BJ (cell line): Measurements from ENCODE around the gene XXYLT1. TPM values are rescaled to one million over a fixed set of nuclear protein-coding genes. Genes with fewer than 3 reads are reported as not detected.

Source experiments
- CTCF ChIA-PET: fragments of 350-600 bp; formaldehyde crosslinking; extraction: SDS; loops from one replicate; lab custom pipeline; 2021; ENCODE audit warnings: antibody characterized with exemption, inconsistent platforms; lab: Yijun Ruan, JAX
- POLR2A ChIA-PET: fragments of 300-600 bp; sonication (Branson Sonifier 250); formaldehyde crosslinking; extraction: SDS; loops from one replicate; lab custom pipeline; 2021; ENCODE audit warnings: antibody characterized with exemption; lab: Charles Lee
- DNase-seq: peaks from one replicate; pipeline ENCODE4 v3.0.0-alpha.2; 2011; ENCODE audit warnings: low read depth
- H3K27me3 ChIP-seq: 2 replicates; pipeline ENCODE4 v1.6.0; 2011; ENCODE audit warnings: low read length; ENCODE audit not compliant: control insufficient read depth, insufficient read depth
- H3K36me3 ChIP-seq: 2 replicates; pipeline ENCODE4 v1.5.1; 2011; ENCODE audit warnings: low read length; ENCODE audit not compliant: control insufficient read depth, insufficient read depth
- H3K4me3 ChIP-seq: 2 replicates; pipeline ENCODE4 v1.5.1; 2011; ENCODE audit warnings: low read depth, mild to moderate bottlenecking, control low read depth, low read length
- CTCF ChIP-seq: IDR thresholded peaks from 2 replicates; pipeline ENCODE4 v1.5.1; 2011; ENCODE audit warnings: low read depth, mild to moderate bottlenecking, control low read depth, inconsistent platforms, low read length, moderate library complexity; ENCODE audit not compliant: insufficient read depth
- polyA plus RNA-seq: library from polyadenylated mRNA; depleted of rRNA; stranded (reverse); fragments of >200 nt; gene quantifications from 2 replicates; pipeline ENCODE4 v1.2.3, GENCODE V29; 2011

XXYLT1 gene
- polyA plus RNA-seq, 1 experiment, result 33.5 TPM

GRCh38 chr3:195155570-195156241 lies 115.3 kb downstream of the XXYLT1 start:
- H3K36me3 ChIP-seq, result no peaks in the 10 kb centered on the region
- no peaks in the 10 kb centered on the region for H3K27me3 ChIP-seq
- ChIA-PET POLR2A (interaction anchor here (1.0 kb wide), 1 partner anchor 54 kb away, joined by 7 read pairs; no protein-coding TSS in a partner anchor), CTCF (interaction anchor here (0.5 to 1.3 kb wide), 4 partner anchors 13 to 55 kb away, joined by 3 to 4 read pairs (median 3); no protein-coding TSS in a partner anchor)
- TF ChIP-seq CTCF, result no peak
- no peak overlapping the region for H3K4me3 ChIP-seq
- DNase-seq, result no peak

GRCh38 chr3:195154793-195155535 lies 116.0 kb downstream of the XXYLT1 start:
- no peak for TF ChIP-seq CTCF
- Histone ChIP-seq H3K4me3 (no peak overlapping the region), H3K36me3 (no peaks in the 10 kb centered on the region), H3K27me3 (no peaks in the 10 kb centered on the region)
- peak; percentile 86 for DNase-seq
- CTCF ChIA-PET, result interaction anchor here (0.8 to 1.3 kb wide), 5 partner anchors 14 to 117 kb away, joined by 3 to 4 read pairs (median 3); partner anchors contain the start of gene XXYLT1
- POLR2A ChIA-PET, result interaction anchor here (0.5 to 1.0 kb wide), 2 partner anchors 55 to 470 kb away, joined by 3 to 7 read pairs; no protein-coding TSS in a partner anchor

GRCh38 chr3:195154111-195154791 lies 116.7 kb downstream of the XXYLT1 start:
- Histone ChIP-seq H3K4me3 (no peak overlapping the region), H3K36me3 (no peaks in the 10 kb centered on the region), H3K27me3 (no peaks in the 10 kb centered on the region)
- CTCF ChIA-PET, result interaction anchor here (0.8 to 1.3 kb wide), 5 partner anchors 32 to 117 kb away, joined by 3 to 4 read pairs (median 3); partner anchors contain the start of gene XXYLT1
- peak; percentile 80 for DNase-seq
- POLR2A ChIA-PET, result interaction anchor here (0.5 kb wide), 1 partner anchor 469 kb away, joined by 3 read pairs; no protein-coding TSS in a partner anchor
- no peak for TF ChIP-seq CTCF

- POLR2A ChIA-PET, result no interaction called here
Measured at GRCh38 chr3:195153653-195154052, 117.3 kb downstream of the XXYLT1 start.

More at GRCh38 chr3:195153653-195154052, 117.3 kb downstream of the XXYLT1 start:
- TF ChIP-seq CTCF, result no peak
- no peak for DNase-seq
- no peaks in the 10 kb centered on the region for H3K27me3 ChIP-seq
- H3K4me3 ChIP-seq, result no peak overlapping the region
- H3K36me3 ChIP-seq, result no peaks in the 10 kb centered on the region
- CTCF ChIA-PET, result interaction anchor here (0.9 to 1.0 kb wide), 2 partner anchors 32 to 99 kb away, joined by 3 read pairs; no protein-coding TSS in a partner anchor
